ENCODE measurements around the gene ECE1. TPM values are rescaled to one million over a fixed set of nuclear protein-coding genes. Genes with fewer than 3 reads are reported as not detected.
"Not testable (repeated sequence)": the region's sequence is repeated elsewhere in the genome, so short reads cannot be mapped to it uniquely, and the experiment has no call there.

ECE1 gene
- polyA plus RNA-seq, 3 donors: 43.8 to 51.4 (median 44.4) TPM

DNA sequence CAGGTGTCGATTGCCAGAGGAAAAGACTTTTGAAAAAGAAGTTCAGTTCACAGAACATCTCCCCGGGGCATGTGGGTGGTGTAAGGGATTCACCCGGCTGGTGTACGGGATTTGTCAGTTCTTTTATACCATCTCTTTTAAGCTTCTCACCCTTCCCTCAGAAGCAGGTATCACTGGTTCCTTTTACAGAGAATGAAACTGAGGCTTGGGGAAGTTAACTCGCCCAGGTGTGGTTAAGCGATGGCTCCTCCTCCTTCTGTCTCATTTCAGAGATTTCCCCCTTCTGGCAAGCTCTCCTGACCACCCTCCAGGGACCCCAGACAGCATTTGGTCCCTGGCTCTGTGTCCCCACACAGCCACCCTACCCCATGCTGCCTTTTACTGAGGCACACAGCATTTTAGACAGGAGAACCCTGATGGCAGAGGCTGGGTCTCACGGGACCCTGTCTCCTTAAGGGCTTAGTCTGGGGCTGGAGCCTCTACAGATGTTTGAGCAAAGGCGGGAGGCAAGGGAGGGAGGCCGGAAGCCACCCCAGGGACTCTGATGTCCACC is 2.8 kb upstream of the ECE1 start:
- no peak for DNase-seq (ENCODE audit: low read depth in 3 of 3, low spot score in 2 of 3)

DNA sequence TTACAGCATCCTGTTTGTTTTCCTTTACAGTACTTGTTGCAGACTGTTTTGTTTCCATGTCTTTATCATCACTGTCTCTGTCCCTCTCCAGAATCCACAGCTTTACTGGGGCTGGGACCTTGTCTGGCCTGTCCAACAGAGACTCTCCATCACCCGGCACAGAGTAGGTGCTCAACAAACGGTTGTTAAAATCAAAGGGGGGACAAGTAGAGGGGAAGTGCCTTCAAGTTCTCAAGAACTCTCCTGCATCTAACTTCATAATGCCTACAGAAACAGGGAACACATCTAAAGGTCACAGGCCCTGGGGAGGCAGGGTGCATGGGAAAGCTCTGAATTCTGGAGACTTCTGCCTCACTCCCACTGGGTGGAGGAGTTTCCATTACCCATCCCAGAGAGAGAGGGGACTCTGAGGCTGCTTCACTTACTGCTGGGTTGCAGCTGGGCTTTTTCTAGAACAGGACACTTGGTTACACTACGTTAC is 2.3 kb upstream of the ECE1 start:
- DNase-seq (ENCODE audit: low read depth in 3 of 3, low spot score in 2 of 3): no peak

DNA sequence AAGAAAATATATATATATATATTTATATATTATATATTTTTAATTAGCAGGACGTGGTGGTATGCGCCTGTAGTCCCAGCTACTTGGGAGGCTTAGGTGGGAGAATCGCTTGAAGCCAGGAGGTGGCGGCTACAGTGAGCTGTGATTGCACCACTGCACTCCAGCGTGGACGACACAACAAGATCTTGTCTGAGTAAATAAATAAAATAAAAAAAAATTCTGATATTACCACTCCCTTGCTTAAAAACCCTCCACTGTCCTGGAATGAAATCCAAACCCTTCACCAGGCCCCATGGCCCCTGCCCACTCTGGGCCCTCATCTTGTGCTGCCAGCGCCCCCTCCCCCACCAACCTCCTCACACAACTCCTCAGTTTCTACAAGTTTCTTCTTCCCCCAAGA is 1.7 kb upstream of the ECE1 start:
- no peak for DNase-seq (ENCODE audit: low read depth in 3 of 3, low spot score in 2 of 3)

DNA sequence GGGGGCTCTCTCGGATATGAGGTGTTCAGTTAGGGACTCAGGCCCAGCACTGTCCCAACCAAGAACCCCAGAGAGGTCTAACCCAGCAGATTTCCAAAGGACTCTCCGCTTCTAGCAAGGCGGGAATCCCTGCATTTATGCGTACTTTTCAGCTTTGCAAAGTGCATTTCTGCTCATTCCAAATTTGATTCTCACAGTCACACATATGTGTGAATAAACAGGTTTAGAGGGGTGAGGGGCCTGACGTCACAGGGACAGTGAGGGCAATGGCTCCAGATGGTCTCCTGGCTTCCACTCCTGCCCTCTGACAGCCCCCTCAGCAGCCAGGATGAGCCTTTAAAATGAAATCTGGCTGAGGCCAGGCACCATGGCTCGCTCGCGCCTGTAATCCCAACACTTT is 921 bp upstream of the ECE1 start:
- no peak for DNase-seq (ENCODE audit: low read depth in 3 of 3, low spot score in 2 of 3)

DNA sequence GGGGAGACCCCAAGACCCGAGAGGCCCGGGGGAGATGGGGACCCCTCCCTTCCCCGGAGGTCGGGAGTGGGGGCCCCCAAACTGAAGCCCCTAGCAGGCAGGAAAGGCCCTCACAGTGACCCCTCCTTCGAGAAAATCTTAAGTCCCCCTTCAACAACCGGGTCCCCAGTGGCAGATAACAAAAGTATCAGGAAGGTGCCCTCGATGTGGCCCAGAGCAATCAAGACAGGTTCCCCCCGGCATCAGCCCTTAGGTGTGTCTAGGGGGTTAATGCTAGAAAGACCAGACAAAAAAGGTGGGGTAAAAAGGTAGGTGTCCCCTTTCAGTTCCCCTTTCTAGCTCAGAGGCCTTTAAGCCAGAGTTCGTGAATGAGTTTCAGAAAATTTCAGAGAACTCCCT is 282 bp upstream of the ECE1 start:
- no peak for DNase-seq (ENCODE audit: low read depth in 3 of 3, low spot score in 2 of 3)

DNA sequence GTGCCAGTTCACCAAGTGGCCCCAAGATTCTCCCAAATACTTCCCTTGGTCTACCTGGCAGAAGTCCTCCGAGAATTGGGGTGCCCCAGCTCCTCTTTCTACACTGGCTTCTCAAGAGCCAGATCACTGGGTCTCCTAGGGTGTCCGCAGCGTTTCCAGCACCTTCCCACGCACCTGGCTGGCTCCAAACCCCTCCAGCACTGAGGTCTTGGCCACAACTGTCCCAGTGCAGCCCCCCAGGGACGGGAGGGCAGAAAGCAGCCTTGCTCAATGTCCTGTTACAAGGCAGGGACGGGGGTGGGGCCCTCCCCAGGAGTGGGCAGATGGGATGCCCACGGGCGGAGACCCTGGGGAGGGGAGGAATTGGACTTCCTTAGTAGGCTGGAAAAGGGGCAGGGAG is 1.1 kb downstream of the ECE1 start:
- DNase-seq (ENCODE audit: low read depth in 3 of 3, low spot score in 2 of 3): no peak

DNA sequence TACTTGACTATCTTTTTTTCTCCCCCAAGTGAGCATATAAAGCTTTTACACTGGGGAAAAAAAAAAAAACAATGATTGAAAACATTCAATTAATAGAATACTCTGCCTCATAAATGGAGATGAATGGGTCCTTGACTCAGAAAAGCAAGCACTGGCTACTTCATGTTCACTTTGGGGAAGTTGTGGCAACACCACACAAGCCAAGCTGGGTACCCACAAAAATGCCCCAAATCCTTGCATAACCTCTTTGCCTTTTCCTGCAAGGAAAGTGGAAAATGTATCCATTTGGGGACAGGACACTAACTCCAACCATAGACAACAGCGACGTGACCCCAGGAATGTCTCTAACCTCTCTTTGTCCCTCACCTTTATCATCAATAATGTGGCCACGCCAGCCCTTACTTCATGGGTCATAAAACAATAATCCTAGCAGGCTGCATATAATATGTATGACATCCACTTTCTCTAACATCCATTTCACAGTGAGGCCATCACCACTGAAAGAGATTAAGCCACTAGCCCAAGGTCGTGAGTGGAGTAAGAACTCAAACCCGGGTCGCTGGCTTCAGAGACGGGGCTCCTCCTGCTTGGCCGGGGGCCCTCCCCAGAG is 2.3 kb downstream of the ECE1 start:
- no peak for DNase-seq (ENCODE audit: low read depth in 3 of 3, low spot score in 2 of 3)

DNA sequence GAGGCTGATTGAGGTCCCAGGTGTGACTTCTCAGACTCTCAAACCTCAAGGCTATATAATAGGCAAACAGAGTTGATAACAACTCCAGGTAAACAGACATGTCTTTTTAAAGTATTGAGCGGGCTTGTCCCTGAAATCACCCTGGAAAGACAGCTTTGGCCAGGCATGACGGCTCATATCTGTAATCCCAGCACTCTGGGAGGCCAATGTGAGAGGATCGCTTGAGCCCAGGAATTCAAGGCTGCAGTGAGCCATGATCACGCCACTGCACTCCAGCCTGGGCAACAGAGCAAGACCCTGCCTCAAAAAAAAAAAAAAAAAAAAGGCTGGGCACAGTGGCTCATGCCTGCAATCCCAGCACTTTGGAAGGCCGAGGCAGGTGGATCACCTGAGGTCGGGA is 4.9 kb downstream of the ECE1 start:
- DNase-seq (ENCODE audit: low read depth in 3 of 3, low spot score in 2 of 3): not testable (repeated sequence)

DNA sequence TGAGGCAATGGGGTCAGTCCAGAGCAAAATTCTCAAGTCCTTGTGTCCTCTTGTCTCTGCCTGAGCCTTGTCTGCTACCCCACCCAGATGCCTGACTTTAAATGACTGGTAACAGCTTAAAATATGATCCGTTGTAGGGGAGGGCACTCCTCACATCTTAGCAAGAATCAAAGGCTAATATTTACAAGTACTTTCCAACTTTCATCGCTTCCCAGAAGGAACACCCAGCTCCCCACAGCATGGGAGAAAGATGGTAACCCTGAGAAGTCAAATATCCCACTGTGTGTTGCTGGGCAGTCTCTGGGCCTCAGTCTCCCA is 5.2 kb downstream of the ECE1 start:
- no peak for DNase-seq (ENCODE audit: low read depth in 3 of 3, low spot score in 2 of 3)

DNA sequence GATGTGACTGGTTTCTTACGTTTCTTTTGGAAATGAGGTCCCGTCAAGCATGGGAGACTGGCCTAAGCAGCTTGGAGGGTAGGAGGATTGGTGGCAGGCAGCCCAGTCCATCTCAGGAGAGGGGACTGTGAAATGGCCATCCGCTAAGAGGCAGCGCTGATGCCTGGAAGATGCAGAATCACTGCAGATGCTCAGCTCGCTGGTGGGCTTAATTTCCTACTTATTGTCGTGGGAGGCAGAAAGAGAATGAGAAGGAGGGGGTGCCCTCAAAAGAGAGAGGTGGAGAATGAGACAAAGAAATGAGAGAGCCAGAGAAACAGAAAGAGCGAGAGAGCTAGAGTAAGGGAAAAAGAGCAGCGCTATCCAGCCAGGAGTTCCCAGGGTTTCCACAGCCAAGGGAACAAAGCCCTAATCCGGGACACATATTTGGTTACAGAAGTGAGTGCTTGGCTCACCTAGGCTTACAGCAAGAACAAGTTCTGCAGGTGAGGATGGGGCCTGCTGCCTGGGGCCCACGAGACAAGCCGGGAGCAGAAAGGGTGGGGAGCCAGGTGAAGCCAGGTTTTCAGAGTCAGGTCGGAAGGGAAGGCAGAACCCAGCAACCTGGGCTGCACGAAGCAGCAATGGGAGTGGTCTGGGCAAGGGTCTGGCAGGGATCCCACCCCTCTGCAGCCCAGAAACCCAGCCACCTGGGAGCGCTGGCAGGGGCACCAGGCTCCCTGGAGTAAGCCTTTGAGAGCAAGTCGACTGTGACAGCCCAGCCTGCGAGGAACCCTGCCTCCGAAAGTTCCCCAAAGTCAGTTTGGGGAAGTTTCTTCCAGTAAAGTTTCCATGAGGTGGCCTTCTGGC is 5.8 kb downstream of the ECE1 start:
- DNase-seq (ENCODE audit: low read depth in 3 of 3, low spot score in 2 of 3): no peak

DNA sequence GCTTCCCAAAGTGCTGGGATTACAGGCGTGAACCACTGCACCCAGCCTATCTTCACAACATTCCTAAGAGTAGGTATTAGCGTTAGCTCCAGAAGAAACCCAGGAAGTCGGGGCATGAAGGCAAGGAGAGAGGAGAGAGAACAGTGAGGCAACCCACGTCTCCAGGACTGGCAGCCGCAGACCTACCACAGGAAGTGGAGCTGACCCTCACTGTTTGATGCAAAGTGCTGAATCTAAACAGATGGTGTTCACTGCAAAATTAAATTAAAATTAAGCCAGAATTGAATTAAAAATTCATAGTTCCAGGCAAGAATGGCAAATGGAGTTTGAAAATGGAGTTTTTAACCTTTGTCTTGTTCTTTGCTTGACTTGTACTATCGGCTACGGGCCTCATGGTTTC is 6.7 kb downstream of the ECE1 start:
- no peak for DNase-seq (ENCODE audit: low read depth in 3 of 3, low spot score in 2 of 3)

DNA sequence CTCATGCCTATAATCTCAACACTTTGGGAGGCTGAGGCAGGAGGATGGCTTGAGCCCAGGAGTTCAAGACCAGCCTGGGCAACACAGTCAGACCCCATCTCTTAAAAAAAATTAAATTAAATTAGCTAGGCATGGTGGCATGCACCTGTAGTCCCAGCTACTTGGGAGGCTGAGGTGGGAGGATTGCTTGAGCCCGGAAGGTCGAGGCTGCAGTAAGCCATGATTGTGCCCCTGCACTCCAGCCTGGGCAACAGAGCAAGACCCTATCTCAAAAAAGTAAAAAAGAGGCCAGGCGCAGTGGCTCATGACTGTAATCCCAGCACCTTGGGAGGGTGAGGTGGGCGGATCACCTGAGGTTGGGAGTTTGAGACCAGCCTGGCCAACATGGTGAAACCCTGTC is 8.2 kb downstream of the ECE1 start:
- not testable (repeated sequence) for DNase-seq (ENCODE audit: low read depth in 3 of 3, low spot score in 2 of 3)

DNA sequence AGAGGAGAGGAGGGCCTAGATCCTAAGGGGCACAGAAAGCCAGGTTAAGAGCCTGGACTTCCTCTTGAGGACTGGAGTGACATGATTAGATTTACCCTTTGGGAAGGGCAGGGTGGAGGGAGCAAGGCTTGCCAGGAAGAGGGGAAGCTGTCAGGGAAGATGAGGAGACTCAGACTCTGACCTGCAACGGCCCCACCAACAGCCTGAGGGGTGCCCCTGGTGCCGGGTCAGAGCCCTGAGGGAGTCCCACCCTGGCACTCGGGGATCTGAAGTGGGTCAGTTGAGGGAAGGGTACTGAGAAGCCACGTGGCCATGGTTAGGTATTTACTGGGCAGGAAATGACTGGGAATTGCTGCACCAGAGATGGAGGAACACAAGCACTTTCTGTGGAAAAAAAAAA is 9.8 kb downstream of the ECE1 start:
- DNase-seq (ENCODE audit: low read depth in 3 of 3, low spot score in 2 of 3): no peak

DNA sequence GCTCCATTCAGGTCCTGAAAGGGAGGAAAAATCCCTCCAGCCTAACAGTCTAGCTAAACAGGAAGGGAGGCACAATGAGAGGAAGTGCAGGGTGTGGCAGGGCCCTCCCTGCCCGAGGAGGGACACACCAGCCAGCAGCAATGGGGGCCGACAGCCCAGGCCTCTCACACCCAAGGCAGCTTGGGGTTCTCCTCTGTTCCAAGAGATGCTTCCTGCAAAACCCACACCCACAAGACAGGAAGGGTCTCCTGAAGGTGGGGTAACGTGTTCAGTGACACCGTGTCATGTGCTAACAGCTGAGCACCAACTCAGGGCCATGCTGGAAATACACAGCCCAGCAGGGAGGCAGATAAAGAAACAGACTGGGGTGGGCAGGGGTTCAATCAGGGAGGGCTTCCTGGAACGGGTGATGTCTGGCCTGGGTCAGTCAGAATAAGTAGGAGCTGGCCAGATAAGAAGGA is 10.2 kb downstream of the ECE1 start:
- DNase-seq (ENCODE audit: low read depth in 3 of 3, low spot score in 2 of 3): no peak

DNA sequence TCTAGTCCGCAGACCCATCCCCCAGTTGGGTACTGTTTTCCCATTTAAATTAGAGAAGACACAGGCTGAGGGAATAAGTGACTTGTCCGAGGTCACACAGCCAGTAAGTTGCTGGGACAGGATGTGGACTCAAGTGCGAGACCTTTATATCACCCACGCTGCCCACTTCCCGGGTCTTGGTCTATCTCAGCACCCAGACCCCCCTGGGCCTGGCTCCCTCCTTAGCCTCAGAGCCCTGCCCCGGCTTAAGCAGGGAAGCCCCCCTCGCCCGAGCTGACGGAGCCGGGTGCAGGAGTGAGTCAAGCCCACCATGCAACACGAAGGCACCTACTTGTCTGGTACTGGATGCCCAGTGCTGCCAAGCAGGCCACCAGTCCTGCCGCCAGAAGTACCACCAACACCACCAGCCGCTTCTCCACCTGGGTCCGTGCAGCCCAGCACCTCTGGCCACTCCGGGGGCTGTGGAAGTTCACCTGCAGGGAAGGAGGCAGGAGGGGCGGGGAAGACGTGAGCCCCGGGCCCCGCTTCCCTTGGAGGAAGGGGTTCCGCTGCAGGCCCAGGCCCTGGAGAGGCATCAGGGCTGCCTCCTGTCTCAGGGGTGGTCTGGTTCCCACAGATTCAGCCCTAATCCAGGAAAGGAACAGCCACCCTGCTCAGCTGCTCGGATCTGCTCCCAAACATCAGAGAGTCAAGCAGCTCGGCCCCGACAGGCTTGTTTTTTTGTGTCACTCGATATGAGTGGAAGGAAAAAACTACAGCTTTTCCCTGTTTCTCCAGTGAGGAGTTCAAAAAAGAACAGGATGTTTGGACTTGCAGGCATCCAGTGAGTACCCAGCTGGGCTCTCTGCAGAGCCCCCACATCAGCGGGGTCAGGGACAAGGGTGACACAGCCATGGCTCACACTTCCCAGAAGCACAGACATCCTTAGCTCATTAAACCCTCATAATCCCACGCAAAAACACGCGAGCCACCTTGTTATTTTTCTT is 11.1 kb downstream of the ECE1 start:
- DNase-seq (ENCODE audit: low read depth in 3 of 3, low spot score in 2 of 3): no peak

DNA sequence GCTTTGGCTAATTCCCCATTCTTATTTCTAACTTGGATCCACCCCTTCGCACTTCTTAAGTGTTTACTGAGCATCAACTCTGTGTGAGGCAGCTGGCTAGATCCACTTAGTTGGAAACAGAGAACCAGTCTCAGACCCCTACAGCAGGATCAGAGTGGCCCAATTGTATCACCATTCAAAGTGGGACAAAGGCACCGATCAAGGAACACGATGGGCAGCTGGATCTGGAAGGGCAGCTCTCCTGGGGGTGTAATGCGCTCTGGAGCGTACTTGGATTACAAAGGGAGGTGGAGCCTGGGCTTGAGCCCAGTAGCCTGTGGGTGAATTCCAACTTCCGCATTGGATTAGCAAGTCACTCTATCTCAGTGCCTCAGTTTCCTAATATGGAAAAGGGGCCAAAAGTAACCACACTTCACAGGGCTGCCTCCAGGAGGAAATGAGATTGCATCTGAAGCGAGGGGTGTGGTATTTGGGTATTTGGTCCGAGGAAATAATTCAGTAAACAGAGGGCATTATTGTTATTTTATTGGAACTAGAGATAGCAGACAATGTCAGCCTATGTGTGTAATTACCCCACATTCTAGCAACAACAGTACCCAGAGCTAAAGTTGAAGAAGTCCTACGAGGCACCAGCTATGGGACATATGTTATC is 11.9 kb downstream of the ECE1 start:
- DNase-seq (ENCODE audit: low read depth in 3 of 3, low spot score in 2 of 3): no peak

DNA sequence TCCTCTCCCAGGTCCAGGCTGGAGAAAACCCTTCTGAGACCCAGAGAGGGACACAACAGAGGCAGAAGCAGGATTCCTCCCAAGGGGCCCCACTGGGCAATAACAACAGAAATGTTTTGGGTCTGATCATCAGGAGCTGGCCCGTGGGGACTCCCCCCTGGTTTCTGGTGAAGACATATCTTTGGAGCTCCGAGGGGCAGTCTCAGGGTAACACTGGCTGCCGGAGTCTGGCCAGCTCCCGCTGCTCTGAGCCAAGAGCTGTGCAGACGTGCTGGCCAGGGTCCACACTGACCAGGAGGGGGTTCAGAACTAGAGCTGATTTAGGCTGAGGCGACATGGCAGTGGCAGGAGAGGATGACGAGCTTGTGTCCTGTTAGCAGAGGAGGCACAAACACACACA is 13.1 kb downstream of the ECE1 start:
- DNase-seq (ENCODE audit: low read depth in 3 of 3, low spot score in 2 of 3): no peak

DNA sequence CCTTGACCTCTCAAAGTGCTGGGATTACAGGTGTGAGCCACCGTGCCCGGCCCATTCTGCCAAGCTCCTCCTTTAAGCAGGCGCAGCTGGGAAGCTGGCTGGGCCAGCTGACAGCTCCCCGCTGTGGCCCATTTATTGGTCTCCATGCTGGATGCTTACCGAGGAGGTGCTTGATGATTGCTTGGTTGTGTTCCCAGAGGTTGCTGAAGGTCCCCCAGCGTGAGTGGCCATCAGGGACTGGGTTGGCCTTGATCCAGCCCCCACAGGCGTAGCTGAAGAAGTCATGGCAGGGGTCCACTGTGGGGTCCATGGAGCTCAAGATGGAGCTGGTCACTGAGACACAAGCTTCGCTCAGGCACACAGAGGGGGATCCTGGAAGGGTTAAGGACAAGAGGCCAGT is 17.7 kb downstream of the ECE1 start:
- no peak for DNase-seq (ENCODE audit: low read depth in 3 of 3, low spot score in 2 of 3)

DNA sequence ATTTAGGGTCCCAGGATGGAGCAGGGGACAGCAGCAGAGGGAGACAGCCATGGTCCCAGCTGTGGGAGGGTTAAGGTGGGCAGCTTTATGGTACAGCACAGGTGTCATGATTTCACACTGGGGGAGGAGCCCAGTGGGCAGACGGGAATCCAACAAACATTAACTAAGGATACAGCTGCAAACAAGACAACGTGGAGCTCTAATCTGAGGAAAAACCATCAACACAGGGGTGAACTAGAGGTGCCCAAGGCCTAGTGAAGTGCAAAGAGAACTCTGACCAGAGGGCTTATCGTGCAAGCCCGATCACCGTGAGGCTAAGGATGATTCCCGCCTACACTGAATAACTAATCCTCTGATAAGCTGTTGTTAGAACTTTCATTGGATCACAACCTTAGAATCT is 18.7 kb downstream of the ECE1 start:
- DNase-seq (ENCODE audit: low read depth in 3 of 3, low spot score in 2 of 3): no peak

DNA sequence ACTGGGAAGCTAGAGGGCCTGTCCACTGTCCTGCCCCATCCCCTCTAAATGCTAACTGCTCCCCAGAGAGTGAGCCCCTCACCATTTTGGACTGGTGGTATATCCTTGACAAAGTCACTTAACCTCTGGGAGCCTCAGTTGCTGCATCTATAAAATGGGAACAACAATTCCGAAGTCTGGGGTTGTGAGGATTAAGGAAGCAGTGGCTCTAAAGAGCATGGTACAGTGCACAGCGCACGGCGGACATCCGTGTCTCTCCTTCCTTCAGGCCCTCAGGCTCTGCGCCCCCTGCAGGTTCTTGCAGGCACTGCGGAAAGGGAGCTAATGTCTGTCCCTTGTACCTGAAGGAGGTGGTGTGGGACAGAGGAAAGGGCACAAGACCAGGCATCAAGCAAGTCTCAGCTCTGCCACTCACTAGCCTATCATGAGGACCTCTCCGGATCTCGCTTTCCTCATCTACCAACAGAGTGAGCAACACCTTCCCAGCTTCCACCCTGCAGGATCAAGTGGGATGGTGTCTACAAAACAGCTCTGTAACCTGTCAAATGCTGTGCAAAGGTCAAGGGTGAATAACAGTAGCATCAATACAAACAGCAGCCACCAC is 20.1 kb downstream of the ECE1 start:
- no peak for DNase-seq (ENCODE audit: low read depth in 3 of 3, low spot score in 2 of 3)

All from right renal cortex interstitium (tissue), 3 donors.